ENCODE results near the gene ELN. TPM values are rescaled to one million over a fixed set of nuclear protein-coding genes. Genes with fewer than 3 reads are reported as not detected.
"Not testable (repeated sequence)": the region's sequence is repeated elsewhere in the genome, so short reads cannot be mapped to it uniquely, and the experiment has no call there.

The ELN gene
- 100 to 1,000 TPM in 2 of 4 donors, 10 to 100 TPM in 2; 63.7 to 549 (median 104) TPM for polyA plus RNA-seq (ENCODE audit: insufficient read length in 4 of 4)

DNA sequence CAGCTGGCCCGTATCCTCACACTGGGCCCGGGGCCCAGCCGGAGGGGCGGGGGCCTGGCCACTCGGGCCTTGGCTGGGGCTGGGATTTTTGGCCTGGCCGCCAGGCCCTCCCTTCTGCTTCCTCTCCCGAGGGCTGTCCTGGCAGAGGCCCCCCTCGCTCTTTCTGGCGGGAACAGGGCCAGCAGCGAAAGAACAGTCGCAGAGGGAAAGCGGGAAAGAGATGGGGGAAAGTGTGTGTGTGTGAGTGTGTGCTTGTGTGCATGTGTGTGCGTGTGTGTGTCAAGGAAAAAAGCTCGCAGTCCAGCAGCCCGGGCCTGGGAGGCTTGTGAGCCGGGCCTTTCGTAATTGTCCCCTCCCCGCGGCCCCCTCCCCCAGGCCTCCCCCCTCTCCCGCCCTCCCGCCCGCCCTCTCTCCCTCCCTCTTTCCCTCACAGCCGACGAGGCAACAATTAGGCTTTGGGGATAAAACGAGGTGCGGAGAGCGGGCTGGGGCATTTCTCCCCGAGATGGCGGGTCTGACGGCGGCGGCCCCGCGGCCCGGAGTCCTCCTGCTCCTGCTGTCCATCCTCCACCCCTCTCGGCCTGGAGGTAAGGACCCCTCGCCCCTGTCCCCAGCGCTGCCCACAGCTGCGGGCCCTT, at the start of gene ELN:
ELN (plus strand) TSS at position 491 of the 638 bp plus-strand sequence; CDS start at position 506, 15 bp downstream.
- DNase-seq (ENCODE audit: low read depth in 4 of 4, low spot score in 3 of 4) = peak in 2 of 4 donors; percentile 54 to 61

DNA sequence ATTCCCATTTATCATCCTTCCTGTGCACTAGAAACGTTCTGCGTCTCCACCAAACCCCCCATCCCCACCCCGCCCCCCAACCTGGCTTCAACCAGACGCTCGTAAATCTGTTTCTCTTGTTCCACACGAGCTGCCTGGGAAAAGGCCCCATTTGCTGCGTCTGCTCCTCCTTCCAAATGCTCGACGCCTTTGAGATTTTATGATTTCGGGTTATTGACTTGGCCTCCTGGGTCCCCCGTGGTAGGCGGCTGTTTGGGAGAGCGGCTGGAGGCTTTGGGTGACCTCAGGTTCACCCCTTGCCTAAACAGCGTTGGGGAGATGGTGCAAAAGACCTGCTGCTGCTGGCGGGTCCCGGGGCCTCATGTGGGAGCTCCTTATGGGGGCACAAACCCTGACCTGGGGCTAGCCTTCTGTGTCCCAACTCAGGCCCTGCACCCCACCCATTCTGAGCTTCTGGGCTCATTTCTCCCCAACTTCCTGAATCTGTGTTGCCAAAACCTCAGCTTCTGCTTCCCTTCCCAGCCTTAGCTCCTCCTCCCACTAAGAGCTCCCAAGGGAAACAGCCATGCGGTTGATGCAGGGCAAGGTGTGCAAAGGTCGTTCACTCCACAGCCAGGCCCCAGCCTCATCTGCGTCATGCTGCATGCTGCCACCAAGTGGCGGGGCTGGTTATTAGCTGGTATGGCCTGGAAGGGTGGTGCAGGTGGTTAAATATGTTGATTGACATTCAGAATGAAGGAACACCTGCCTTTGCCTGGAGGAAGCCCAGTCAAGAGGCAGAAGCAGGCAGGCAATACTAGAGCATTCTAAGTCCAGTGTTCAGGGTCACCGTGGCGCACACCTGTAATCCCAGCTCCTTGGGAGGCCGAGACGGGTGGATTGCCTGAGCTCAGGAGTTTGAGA, 49.1 kb upstream of the ELN start:
- no peak for DNase-seq (ENCODE audit: low read depth in 4 of 4, low spot score in 3 of 4)

DNA sequence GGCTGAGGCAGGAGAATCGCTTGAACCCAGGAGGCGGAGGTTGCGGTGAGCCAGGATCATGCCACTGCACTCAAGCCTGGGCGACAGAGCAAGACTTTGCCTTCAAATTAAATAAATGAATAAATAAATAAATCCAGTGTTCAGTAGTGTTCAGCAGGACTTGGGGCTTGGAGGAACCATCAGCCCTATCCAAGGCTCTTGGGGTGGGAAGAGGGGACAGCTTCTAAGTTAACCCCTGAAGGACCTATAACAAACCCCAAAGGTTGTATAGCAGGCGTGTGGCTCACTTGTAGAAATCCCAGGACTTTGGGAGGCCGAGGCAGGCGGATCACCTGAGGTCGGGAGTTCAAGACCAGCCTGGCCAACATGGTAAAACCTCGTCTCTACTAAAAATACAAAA, 48.3 kb upstream of the ELN start:
- not testable (repeated sequence) for DNase-seq (ENCODE audit: low read depth in 4 of 4, low spot score in 3 of 4)

DNA sequence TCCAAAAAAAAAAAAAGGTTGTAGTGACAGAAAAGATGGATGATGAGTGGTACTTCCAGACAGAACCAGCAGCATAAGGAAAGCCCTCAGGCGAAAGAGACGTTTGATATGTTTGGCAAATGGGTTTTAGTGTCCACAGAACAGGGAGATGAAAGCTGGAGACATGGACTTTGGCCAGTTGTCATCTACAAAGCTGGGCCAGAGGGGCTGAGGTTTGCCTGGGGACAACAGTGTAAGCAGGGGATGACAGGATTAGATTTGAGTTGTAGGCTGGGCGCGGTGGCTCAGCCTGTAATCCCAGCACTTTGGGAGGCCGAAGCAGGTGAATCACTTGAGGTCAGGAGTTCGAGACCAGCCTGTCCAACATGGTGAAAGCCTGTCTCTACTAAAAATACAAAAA, 47.8 kb upstream of the ELN start:
- DNase-seq (ENCODE audit: low read depth in 4 of 4, low spot score in 3 of 4) = no peak

DNA sequence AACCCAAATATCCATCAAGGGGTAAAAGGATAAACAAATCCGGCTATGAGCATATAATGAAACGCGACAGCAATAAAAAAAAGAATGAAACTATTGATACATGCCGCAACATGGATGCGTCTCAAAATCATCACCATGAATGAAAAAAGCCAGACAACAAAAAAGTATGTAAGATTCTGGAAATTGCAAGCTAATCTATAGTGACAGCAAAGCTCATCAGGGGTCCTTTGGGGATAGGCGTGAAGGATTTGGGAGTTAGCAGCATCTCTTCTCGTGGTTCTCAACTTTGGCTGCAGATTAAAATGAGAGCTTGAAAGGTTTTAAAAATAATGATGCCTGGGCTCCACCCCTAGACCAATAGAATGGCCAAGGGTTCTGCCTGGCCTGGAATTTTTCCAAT, 46.0 kb upstream of the ELN start:
- DNase-seq (ENCODE audit: low read depth in 4 of 4, low spot score in 3 of 4) = no peak

DNA sequence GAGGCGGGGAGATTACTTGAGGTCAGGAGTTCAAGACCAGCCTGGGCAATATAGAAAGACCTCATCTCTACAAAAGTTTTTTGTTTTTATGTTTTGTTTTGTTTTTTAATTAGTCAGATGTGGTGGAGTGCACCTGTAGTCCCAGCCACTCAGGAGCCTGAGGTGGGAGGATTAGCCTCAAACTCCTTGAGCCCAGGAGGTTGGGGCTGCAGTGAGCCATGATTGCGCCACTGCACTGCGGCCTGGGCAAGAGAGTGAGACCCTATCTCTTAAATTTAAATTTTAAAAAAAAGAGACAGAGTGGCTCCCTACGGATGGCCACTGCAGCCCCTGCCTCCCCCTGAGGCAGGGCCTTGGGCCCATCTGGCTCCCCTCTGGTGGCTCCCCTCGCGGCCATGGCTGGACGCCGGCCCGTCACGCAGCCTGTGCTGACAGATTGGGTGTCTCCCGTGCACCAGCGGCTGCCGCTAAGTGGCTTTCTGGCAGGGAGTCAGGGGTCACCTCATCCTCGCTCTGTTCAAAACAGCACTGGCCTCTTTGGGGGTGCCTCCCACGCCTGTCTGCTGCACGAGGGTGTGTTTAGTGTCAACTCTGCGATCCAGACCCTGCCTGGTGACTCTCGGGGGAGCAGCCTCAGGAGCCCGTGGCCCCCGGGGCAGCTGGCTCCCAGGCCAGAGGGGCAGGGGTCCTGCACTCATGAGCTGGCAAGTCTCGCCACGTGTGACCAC, 44.4 kb upstream of the ELN start:
- DNase-seq (ENCODE audit: low read depth in 4 of 4, low spot score in 3 of 4) = no peak

DNA sequence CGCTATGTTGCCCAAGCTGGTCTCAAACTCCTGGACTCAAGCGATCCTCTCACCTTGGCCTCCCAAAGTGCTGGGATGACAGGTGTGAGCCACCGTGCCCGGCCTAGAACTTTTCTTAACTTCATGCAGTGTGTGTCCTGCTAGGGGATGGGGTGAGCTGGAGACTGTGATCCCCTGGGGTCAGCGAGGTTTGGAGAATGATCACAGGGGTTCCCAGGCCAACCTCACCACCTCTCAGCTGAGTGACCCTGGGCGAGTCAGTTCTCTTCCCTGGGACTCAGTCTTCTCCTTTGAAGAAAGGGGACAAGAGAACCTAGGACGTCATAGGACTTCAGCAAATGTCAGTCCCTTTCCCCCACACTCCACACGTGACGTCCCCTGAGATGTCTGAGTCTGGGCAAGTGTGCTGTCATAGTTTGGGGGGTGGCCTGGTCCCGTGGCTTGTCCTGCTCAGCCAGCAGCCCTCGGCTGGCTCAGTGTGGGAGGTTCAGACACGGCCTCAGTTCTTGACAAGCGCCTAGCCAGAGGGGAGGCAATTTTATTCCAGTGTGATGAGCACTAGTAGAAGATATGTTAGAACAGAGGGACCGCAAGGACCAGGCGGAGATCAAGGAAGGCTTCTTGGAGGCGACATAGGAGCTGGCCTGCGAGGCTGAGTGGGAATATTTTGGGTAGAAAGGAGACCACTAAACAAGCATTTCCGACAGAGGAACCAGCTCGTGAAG, 43.3 kb upstream of the ELN start:
- DNase-seq (ENCODE audit: low read depth in 4 of 4, low spot score in 3 of 4) = no peak

DNA sequence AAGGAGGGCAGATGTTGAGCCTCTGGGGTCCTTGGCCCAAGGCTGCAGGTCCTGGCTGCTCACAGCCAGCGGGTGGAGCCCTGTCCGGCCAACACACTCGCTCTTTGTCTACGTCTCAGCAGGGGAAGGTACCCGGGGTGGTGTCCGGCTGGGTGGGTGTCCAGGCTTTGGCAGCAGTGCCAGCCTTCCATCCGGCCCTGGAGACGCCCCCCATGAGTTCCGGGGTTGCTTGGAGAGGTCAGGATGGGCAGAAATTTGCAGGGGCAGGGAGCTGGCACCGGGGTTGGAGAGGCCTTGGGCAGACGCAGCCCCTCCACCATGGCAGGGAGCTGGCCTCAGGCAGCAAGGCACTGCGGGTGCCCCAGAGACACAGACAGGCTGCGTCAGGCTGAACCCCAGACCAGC, 42.2 kb upstream of the ELN start:
- no peak for DNase-seq (ENCODE audit: low read depth in 4 of 4, low spot score in 3 of 4)

DNA sequence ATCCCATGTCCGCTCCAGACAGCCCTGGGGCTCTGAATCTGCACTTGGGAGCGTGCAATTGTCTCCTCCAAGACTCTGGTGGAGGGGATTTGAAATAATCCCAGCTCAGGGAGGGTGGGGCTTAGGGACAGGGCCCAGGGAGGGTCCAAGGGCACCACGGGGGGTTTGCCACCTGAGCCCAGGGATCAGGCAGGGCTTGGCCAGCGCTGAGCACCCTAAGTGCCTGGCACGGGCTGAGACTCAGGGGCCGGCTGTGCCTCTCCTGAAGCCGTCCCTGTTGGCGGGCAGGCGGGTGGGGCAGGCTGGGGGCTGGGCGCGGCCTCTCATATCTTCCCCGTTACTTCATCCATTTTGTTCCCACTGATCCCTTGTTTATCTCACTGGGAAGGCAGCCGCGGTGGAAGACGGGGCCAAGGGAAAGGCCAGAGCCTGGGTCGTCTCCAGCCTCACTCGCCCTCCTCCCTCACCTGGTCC, 41.8 kb upstream of the ELN start:
- no peak for DNase-seq (ENCODE audit: low read depth in 4 of 4, low spot score in 3 of 4)

DNA sequence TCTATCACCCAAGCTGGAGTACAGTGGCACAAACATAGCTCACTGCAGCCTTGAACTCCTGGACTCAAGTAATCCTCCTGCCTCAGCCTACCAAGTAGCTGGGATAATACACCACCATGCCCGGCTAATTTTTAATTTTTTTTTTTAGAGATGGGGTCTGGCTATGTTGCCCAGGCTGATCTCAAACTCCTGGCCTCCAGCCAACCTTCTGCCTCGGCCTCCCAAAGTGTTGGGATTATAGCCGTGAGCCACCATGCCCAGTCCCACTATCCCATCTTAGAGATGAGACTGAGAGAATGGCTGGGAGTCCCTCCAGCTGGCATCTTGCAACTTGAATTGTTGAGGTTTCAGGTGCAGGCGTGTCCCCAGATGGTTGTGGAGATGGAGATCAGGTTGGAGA, 40.7 kb upstream of the ELN start:
- DNase-seq (ENCODE audit: low read depth in 4 of 4, low spot score in 3 of 4) = no peak

DNA sequence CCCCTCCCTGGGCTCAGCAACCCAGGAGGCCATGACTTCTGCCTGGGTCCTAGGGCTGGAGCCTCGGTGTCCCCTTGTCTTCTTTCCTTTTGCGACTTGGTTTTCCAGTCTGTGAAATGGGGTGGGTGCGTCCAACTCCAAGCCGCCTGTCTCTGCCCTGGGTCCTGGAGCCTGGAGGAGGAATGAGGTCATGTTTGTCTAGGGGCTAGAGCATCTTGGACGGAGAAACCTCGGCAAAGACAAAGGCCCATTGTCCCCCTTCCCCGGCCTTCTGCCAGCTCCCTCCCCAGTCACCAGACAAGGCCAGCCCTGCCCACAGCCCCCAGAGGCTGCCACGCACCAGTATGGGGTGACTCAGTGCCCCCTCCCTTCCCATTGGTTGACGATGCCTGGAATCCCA, 39.8 kb upstream of the ELN start:
- DNase-seq (ENCODE audit: low read depth in 4 of 4, low spot score in 3 of 4) = no peak

DNA sequence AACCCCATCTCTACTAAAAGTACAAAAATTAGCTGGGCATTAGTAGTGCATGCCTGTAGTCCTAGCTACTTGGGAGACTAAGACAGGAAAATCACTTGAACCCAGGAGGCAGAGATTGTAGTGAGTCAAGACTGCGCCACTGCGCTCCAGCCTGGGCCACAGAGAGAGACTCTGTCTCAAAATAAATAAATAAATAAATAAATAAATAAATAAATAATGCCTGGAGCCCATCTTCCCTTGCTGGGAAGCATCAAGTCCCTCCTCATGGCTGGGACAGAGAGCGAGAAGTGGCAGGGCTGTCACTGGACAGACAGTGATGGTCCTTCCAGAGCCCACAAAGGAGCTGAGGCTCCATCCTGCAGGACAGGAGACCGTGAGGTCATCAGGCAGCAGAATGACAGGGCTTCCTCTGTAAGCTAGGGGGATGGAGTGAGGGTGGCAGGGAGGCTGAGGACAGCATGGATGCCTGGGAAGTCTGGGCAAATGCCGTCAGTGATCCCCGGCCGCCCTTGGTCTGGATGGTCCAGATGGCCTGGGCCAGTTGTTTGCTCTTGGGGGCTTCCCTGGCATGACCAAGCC, 36.4 kb upstream of the ELN start:
- DNase-seq (ENCODE audit: low read depth in 4 of 4, low spot score in 3 of 4) = no peak

DNA sequence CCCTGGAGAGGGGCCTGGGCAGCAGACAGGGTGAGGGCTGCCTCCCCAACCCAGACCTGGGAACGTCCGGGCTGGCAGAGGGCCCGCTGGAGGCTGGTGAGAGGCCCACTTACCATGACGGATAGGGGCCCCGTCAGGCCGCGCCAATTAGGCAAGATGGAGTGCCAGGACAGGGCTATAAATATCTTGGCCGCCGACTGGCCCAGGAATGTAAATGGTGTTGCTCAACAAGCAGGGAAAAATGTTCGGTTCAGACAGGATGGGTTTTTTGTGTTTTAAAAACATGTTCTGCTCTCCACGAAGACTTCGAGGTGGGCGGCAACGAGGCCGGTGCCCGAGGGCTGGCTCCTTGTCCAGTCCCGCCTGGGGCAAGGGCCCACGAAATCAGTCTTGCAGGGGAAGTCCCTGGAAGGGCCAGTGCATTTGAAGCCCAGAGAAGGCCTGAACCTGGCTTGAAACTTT, 35.8 kb upstream of the ELN start:
- no peak for DNase-seq (ENCODE audit: low read depth in 4 of 4, low spot score in 3 of 4)

DNA sequence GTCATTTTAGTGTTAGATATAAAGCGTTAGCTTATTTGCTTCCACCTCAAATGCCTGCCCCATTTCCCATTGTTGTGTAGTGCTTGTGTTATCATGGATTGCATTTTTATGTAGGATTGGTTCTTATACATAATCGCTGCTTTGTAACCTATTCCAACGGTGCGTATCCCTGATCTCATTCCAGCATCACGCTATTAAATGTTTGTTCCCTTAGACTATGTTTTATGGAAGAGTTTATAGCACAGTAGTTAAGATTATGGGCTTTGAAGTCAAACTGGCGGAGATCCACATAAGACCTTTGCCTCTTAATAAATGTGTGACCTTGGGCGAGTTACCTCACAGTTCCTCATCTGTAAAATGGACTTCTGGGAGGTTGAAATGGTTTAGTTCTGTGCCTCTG, 34.0 kb upstream of the ELN start:
- no peak for DNase-seq (ENCODE audit: low read depth in 4 of 4, low spot score in 3 of 4)

DNA sequence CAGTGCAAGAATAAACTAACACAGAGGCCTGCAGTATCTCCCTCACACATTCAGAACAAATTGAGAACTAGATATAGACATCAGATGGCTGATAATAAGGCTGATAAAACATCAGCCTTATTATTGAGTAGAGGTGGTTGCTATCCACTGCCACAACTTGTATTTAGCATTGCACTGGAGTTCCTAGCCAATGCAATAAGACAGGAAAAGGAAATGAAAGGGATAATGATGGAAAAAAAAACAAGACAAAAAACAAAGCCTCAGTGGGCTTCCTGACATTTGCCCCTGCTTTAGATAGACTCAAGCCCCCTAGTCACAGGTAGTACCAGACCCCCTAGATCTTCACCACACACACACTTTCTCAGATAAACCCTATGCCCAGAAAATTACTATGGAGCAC, 33.2 kb upstream of the ELN start:
- DNase-seq (ENCODE audit: low read depth in 4 of 4, low spot score in 3 of 4) = no peak

DNA sequence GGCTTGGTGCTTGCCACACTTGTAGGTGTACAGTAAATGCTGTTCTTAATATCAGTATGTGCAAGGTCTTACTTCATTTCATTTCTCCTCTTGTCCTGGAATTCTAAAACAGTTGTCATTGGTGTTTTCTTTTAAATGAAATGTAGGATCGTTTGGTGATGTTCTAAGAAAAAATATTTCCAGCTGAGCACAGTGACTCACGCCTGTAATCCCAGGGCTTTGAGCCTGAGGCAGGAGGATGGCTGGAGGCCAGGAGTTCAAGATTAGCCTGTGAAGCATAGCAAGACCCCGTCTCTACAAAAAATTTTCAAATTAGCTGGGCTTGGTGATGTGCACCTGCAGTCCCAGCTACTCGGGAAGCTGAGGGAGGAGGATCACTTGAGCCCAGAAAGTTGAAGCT, 32.6 kb upstream of the ELN start:
- no peak for DNase-seq (ENCODE audit: low read depth in 4 of 4, low spot score in 3 of 4)

DNA sequence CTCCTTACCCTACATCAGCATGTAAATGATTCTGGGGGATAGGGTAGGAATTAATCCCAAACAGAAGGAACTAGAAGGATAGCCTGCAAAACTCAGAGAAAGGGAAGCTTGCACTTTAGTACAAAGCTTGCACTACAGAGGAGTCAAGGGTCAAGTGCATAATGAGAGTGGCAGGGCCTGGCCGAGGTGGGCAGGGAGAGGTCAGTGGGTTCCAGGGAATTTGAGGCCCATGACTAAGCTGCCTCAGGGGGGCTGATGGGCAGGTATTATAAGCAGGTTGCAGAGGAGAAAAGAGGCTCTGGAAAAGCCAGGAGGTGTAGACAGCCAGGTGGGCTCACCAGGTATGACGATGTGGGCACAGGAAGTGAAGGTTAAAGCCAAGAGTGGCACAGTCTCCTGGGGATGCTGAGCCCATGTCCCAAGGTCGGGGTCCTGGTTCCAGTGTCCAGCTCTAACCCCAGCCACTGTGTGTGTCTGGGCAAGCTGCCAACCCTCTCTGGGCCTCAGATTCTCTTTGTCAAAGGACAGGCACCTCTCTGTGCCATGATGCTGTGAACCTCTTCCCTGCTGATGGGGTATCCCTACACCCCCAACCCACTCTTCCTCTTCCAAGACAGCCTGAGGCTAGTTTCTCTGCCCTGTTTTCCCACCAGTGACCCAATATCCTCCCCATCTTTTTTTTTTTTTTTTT, 32.0 kb upstream of the ELN start:
- no peak for DNase-seq (ENCODE audit: low read depth in 4 of 4, low spot score in 3 of 4)

DNA sequence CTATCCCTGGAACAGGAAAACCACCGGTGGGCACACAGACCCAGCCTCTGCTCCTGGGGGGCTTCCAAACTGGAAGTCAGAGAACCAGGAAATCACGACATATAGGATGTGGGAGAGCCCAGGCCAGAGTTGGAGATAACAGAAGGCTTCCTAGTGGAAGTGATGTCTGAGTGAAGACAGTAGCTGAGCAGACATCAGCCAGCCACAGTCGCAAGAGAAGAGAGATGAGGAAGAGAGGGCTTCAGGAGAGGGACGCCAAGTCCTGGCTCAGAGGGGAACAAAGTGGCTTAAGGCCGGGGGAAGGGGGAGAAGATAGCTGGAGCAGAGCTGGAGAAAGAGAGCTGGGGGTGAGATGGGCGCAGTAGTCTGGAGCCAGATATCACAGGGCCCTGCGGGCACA, 30.9 kb upstream of the ELN start:
- no peak for DNase-seq (ENCODE audit: low read depth in 4 of 4, low spot score in 3 of 4)

DNA sequence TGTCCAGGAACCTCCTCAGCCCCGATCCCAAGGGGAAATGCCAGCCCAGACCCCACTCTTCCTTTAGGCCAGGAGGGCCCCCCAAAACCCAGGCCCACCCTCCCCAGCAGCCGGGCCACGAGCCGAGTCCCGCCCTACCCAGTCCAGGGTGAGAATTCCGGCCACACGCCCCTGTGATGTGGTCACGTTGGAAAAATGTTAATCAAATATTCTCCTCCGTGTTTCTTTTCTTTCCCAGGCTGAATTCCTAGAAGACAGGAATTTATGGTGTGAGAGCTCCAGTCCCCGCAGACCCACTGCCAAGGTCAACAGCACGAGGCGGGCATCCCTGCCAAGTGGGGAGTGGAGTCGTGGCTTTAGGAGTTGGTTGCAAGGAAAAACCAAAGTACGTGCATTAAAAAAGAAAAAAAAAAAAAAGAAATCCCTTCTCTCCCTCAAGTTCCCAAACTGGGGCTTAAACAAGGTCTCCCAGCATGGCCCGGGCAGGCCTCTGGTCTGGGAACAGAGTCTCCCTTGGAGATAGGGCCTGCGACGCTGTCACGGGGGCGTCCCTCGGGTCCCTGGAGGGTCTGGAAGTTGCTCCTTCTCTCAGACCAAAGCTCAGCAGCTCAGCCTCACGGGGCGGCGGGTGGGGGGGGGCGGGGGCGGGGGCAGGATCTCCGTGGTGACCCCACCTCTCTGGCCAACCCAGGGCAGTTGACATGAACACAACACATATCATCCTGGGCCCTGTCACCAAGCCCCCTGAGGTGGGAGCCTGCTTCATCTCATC, 28.1 kb upstream of the ELN start:
- no peak for DNase-seq (ENCODE audit: low read depth in 4 of 4, low spot score in 3 of 4)

Data from left renal pelvis (tissue), 4 donors.